GM15510 (cell line): Measurements from ENCODE around the gene PACRGL.

Experiments
- POLR2A ChIP-seq: IDR thresholded peaks from 3 replicates; pipeline ENCODE4 v1.6.1; 2011; ENCODE audit warnings: borderline replicate concordance; ENCODE audit not compliant: insufficient read length; ENCODE audit errors: extremely low read depth

Gene PACRGL

GRCh38 chr4:20684852-20685763 is 15.2 kb upstream of the PACRGL start:
- no peak for TF ChIP-seq POLR2A

GRCh38 chr4:20687864-20688263 is 12.4 kb upstream of the PACRGL start:
- no peak for TF ChIP-seq POLR2A

GRCh38 chr4:20696815-20697214 is 3.4 kb upstream of the PACRGL start:
- TF ChIP-seq POLR2A = no peak

- no peak for TF ChIP-seq POLR2A
These were observed 1.9 kb upstream of the PACRGL start for GRCh38 chr4:20698382-20698781.

- no peak for TF ChIP-seq POLR2A
These were observed 1.4 kb upstream of the PACRGL start for GRCh38 chr4:20698820-20699219.

- TF ChIP-seq POLR2A = no peak
These were observed 11.1 kb downstream of the PACRGL start for GRCh38 chr4:20711335-20711734.

- TF ChIP-seq POLR2A = no peak
These were observed 22.8 kb downstream of the PACRGL start for GRCh38 chr4:20723019-20723418.

GRCh38 chr4:20723463-20723862 is 23.2 kb downstream of the PACRGL start:
- no peak for TF ChIP-seq POLR2A

GRCh38 chr4:20724915-20725314 is 24.7 kb downstream of the PACRGL start:
- no peak for TF ChIP-seq POLR2A

- no peak for TF ChIP-seq POLR2A
These were observed 35.7 kb downstream of the PACRGL start for GRCh38 chr4:20735931-20736330.

- no peak for TF ChIP-seq POLR2A
These were observed 52.4 kb downstream of the PACRGL start for GRCh38 chr4:20752641-20753040.

- TF ChIP-seq POLR2A = no peak
These were observed 53.8 kb downstream of the PACRGL start for GRCh38 chr4:20754036-20754435.

GRCh38 chr4:20760053-20760452 is 59.8 kb downstream of the PACRGL start:
- TF ChIP-seq POLR2A = no peak

GRCh38 chr4:20761382-20761781 is 61.1 kb downstream of the PACRGL start:
- no peak for TF ChIP-seq POLR2A

- TF ChIP-seq POLR2A = no peak
These were observed 61.6 kb downstream of the PACRGL start for GRCh38 chr4:20761826-20762225.

GRCh38 chr4:20764366-20764992 is 64.2 kb downstream of the PACRGL start:
- no peak for TF ChIP-seq POLR2A
